Vagina (tissue), 2 donors: ENCODE data around the gene CYYR1. TPM values are rescaled to one million over a fixed set of nuclear protein-coding genes. Genes with fewer than 3 reads are reported as not detected.
A peak's percentile ranks its signal among the peaks of the same experiment; 100 is the strongest.

Experiments
- DNase-seq, 2 donors: peaks; one replicate each; pipeline ENCODE4 v3.0.0-alpha.2; 2017; ENCODE audit errors: extremely low spot score in 2 of 2
- H3K27ac ChIP-seq: fragments of 200-600 bp; sonication (generic); one replicate; pipeline ENCODE4 v1.5.1; 2019
- H3K27me3 ChIP-seq: fragments of 200-600 bp; sonication (generic); one replicate; pipeline ENCODE4 v1.5.1; 2019
- H3K36me3 ChIP-seq, 2 donors: fragments of 200-600 bp; sonication (generic); one replicate each; pipeline ENCODE4 v1.5.1; 2017 to 2019
- H3K4me1 ChIP-seq: fragments of 200-600 bp; sonication (generic); one replicate; pipeline ENCODE4 v1.5.1; 2019
- H3K4me3 ChIP-seq, 2 donors: fragments of 200-600 bp; sonication (generic); 1 replicate in 1 of 2; 2 replicates in 1 of 2; pipeline ENCODE4 v1.5.1; 2016 to 2019
- H3K9me3 ChIP-seq: fragments of 200-600 bp; sonication (generic); one replicate; pipeline ENCODE4 v1.5.1; 2019
- POLR2A ChIP-seq, 2 donors: fragments of 450-650 bp; IDR thresholded peaks; one replicate each; pipeline ENCODE4 v1.6.1; 2017; ENCODE audit warnings: antibody characterized with exemption in 2 of 2, mild to moderate bottlenecking in 2 of 2, moderate library complexity in 2 of 2
- POLR2AphosphoS5 ChIP-seq, 2 donors: sonication (generic); formaldehyde crosslinking; IDR thresholded peaks; one replicate each; pipeline ENCODE4 v1.9.0; 2017; ENCODE audit warnings: antibody characterized with exemption in 2 of 2, mild to moderate bottlenecking in 2 of 2, low read depth in 1 of 2; ENCODE audit not compliant: insufficient read depth in 1 of 2
- intact Hi-C: fragments of 100-400 bp; cut with DNase I; formaldehyde crosslinking; loops from one replicate; pipeline ENCODE4 v1.15.1; 2023
- total RNA-seq: library from RNA; depleted of rRNA; stranded (reverse); fragments of >200 nt; gene quantifications from one replicate; pipeline ENCODE4 v1.2.3, GENCODE V29; 2016
- TF ChIP-seq, protein P1 (sequence below), 3 experiments: fragments of 450-650 bp in 2 of 3; fragments of 200-600 bp in 1 of 3; sonication (generic) in 1 of 3; IDR thresholded peaks; one replicate each; pipeline ENCODE4 v1.5.1; 2017 to 2019; ENCODE audit warnings: antibody characterized with exemption in 3 of 3, mild to moderate bottlenecking in 2 of 3, moderate library complexity in 2 of 3

CYYR1 gene
- total RNA-seq, 1 donor from 2014 or later, result 12.3 TPM

DNA sequence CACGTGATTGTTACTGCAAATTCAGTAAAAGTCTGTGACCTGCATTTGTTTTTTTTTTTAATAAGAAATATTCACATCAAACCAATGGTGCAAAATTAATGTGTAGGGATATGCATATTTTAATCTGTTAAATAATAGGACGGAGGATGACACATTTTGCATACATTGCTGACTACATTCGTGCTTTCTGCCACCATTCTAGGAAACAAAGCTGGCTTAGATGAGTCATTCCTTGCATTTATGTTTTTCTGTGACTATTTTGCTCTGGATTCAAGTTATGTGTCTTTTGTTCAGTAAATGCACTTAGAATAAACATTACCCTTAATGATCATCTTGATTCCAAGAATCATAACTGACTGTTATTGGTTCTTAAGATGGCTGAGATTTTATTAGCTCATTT lies 23.9 kb upstream of the CYYR1 start:
- Histone ChIP-seq H3K4me3 (no peak overlapping the region), H3K4me1 (no peaks in the 10 kb centered on the region), H3K27ac (no peak overlapping the region), H3K36me3 (no peaks in the 10 kb centered on the region), H3K27me3 (no peaks in the 10 kb centered on the region), H3K9me3 (no peaks in the 10 kb centered on the region)
- intact Hi-C loops, result no loop called here
- no peak for DNase-seq
- no peak for TF ChIP-seq POLR2A (IDR thresholded peaks at IDR 0.05)
- TF ChIP-seq, protein P1, sequence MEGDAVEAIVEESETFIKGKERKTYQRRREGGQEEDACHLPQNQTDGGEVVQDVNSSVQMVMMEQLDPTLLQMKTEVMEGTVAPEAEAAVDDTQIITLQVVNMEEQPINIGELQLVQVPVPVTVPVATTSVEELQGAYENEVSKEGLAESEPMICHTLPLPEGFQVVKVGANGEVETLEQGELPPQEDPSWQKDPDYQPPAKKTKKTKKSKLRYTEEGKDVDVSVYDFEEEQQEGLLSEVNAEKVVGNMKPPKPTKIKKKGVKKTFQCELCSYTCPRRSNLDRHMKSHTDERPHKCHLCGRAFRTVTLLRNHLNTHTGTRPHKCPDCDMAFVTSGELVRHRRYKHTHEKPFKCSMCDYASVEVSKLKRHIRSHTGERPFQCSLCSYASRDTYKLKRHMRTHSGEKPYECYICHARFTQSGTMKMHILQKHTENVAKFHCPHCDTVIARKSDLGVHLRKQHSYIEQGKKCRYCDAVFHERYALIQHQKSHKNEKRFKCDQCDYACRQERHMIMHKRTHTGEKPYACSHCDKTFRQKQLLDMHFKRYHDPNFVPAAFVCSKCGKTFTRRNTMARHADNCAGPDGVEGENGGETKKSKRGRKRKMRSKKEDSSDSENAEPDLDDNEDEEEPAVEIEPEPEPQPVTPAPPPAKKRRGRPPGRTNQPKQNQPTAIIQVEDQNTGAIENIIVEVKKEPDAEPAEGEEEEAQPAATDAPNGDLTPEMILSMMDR (IDR thresholded peaks at IDR 0.05), result no peak
- TF ChIP-seq POLR2AphosphoS5 (IDR thresholded peaks at IDR 0.05; ENCODE audit: insufficient read depth in 1 of 2, low read depth in 1 of 2), result no peak

DNA sequence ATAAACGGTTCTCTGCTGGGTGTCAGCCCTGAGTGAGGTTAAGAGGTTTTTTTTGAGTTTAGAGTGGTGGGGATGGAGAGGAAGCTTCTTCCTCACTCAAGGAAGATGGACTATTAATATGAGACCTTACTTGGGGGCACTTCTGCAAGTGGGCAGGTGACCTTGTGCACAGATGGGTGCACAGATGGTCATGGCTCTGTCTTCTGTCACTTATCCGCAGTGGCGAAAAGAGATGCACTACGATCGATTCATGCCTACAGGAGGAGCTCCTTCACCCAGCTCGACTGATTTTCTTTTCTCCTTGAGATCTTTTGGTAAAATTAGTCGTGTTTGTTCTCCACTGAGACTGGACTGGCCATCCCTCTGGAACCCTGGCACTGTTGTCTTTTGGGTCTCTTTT lies 22.9 kb upstream of the CYYR1 start:
- no peak overlapping the region for H3K4me3 ChIP-seq
- no peaks in the 10 kb centered on the region for H3K4me1 ChIP-seq
- intact Hi-C loops, result no loop called here
- no peaks in the 10 kb centered on the region for H3K27me3 ChIP-seq
- no peak for TF ChIP-seq POLR2AphosphoS5 (IDR thresholded peaks at IDR 0.05; ENCODE audit: insufficient read depth in 1 of 2, low read depth in 1 of 2)
- no peak for TF ChIP-seq POLR2A (IDR thresholded peaks at IDR 0.05)
- TF ChIP-seq, protein P1 (IDR thresholded peaks at IDR 0.05), result no peak
- H3K27ac ChIP-seq, result no peak overlapping the region
- H3K36me3 ChIP-seq, result no peaks in the 10 kb centered on the region
- DNase-seq, result no peak
- H3K9me3 ChIP-seq, result no peaks in the 10 kb centered on the region

GRCh38 chr21:26593800-26594199 lies 20.7 kb upstream of the CYYR1 start:
- intact Hi-C loops, result no loop called here
- H3K27me3 ChIP-seq, result no peaks in the 10 kb centered on the region
- TF ChIP-seq POLR2AphosphoS5 (IDR thresholded peaks at IDR 0.05; ENCODE audit: insufficient read depth in 1 of 2, low read depth in 1 of 2), result no peak
- no peak for TF ChIP-seq POLR2A (IDR thresholded peaks at IDR 0.05)
- DNase-seq, result no peak
- H3K36me3 ChIP-seq, result no peaks in the 10 kb centered on the region
- H3K27ac ChIP-seq, result no peak overlapping the region
- no peak overlapping the region for H3K4me3 ChIP-seq
- no peaks in the 10 kb centered on the region for H3K9me3 ChIP-seq
- H3K4me1 ChIP-seq, result no peaks in the 10 kb centered on the region

DNA sequence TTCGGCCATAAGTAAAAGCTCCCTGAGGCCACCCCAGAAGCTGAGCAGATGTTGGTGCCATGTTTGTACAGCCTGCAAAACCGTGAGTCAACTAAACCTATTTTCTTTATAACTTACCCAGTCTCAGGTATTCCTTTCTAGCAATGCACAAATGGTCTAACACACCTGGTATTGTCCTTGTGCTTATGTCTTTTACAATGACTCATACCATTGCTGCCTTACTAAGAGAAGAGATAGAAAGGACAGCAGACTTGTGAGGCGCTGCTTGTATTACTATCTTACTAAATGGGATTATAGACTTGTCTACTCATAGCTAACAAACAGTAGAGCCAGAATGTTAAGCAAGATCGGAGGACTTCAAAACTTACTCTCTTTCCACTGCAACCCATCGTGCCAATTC lies 18.5 kb upstream of the CYYR1 start:
- no peak overlapping the region for H3K4me3 ChIP-seq
- no peak for DNase-seq
- TF ChIP-seq, protein P1 (IDR thresholded peaks at IDR 0.05), result no peak
- TF ChIP-seq POLR2AphosphoS5 (IDR thresholded peaks at IDR 0.05; ENCODE audit: insufficient read depth in 1 of 2, low read depth in 1 of 2) (no peak), POLR2A (IDR thresholded peaks at IDR 0.05) (no peak)
- no peaks in the 10 kb centered on the region for H3K36me3 ChIP-seq
- no peaks in the 10 kb centered on the region for H3K4me1 ChIP-seq
- intact Hi-C loops, result no loop called here
- no peak overlapping the region for H3K27ac ChIP-seq
- H3K27me3 ChIP-seq, result no peaks in the 10 kb centered on the region
- H3K9me3 ChIP-seq, result no peaks in the 10 kb centered on the region

DNA sequence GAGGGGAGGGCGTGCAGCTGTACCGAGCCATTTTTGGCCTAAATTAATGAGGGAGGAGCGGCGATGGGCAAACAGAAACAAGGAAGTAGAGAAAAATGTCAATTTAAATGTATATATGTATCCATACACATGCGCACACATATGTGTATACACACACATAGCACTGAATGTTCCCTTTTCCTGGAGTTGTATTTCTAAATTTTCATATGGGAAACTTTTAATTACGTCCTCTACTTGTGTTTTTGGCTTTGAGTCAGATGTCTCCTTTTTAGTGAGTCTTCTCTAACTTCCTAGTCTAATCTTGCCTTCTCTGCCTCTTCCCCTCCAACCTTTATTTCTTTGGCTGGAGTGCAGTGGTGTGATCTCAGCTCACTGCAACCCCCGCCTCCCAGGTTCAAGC lies 15.4 kb upstream of the CYYR1 start:
- Histone ChIP-seq H3K27ac (peak overlapping the region; percentile 49), H3K9me3 (no peaks in the 10 kb centered on the region), H3K36me3 (no peaks in the 10 kb centered on the region), H3K27me3 (no peaks in the 10 kb centered on the region), H3K4me3 (peak overlapping the region in 1 of 2 donors; percentile 0), H3K4me1 (no peaks in the 10 kb centered on the region)
- DNase-seq, result no peak
- intact Hi-C loops, result no loop called here
- no peak for TF ChIP-seq POLR2A (IDR thresholded peaks at IDR 0.05)
- TF ChIP-seq POLR2AphosphoS5 (IDR thresholded peaks at IDR 0.05; ENCODE audit: insufficient read depth in 1 of 2, low read depth in 1 of 2), result no peak
- TF ChIP-seq, protein P1 (IDR thresholded peaks at IDR 0.05), result no peak
